GM23338 (cell line): ENCODE results near the gene FASN. TPM values are rescaled to one million over a fixed set of nuclear protein-coding genes. Genes with fewer than 3 reads are reported as not detected.

ENCODE experiments used
- ATAC-seq: fragments of 200-7000 bp; cut with Tn5 transposase; 3 replicates; pipeline ENCODE4 v1.9.1; 2020
- DNase-seq: peaks from one replicate; pipeline ENCODE4 v3.0.0-alpha.2; 2015; ENCODE audit warnings: low spot score
- H2AFZ ChIP-seq: fragments of 200-600 bp; sonication (generic); 2 replicates; pipeline ENCODE4 v1.8.0; 2016; ENCODE audit warnings: antibody characterized with exemption, mild to moderate bottlenecking, moderate library complexity
- H3F3A ChIP-seq: fragments of 200-600 bp; sonication (generic); replicated peaks from 2 replicates; pipeline ENCODE4 v1.8.0; 2017; ENCODE audit warnings: antibody characterized with exemption, mixed run types, low read depth
- H3K27ac ChIP-seq: fragments of 200-600 bp; sonication (generic); 2 replicates; pipeline ENCODE4 v1.6.1; 2016; ENCODE audit warnings: low read depth
- H3K27me3 ChIP-seq: fragments of 200-600 bp; sonication (generic); 2 replicates; pipeline ENCODE4 v1.8.0; 2016; ENCODE audit warnings: mild to moderate bottlenecking, mixed run types, moderate library complexity; ENCODE audit not compliant: insufficient read depth
- H3K36me3 ChIP-seq: fragments of 200-600 bp; sonication (generic); 2 replicates; pipeline ENCODE4 v1.8.0; 2016; ENCODE audit warnings: mild to moderate bottlenecking; ENCODE audit not compliant: insufficient read depth
- H3K4me1 ChIP-seq: fragments of 200-600 bp; sonication (generic); 2 replicates; pipeline ENCODE4 v1.8.0; 2016; ENCODE audit warnings: mild to moderate bottlenecking, moderate library complexity; ENCODE audit not compliant: insufficient read depth
- H3K4me2 ChIP-seq: fragments of 200-600 bp; sonication (generic); 2 replicates; pipeline ENCODE4 v1.7.1; 2017; ENCODE audit warnings: mixed run types
- H3K4me3 ChIP-seq: fragments of 200-600 bp; sonication (generic); 2 replicates; pipeline ENCODE4 v1.6.1; 2016; ENCODE audit warnings: mixed run types
- H3K79me2 ChIP-seq: fragments of 200-600 bp; sonication (generic); replicated peaks from 2 replicates; pipeline ENCODE4 v1.8.0; 2017; ENCODE audit warnings: mild to moderate bottlenecking; ENCODE audit not compliant: insufficient read depth
- H3K9me2 ChIP-seq: fragments of 200-600 bp; sonication (generic); 2 replicates; pipeline ENCODE4 v1.8.0; 2017; ENCODE audit not compliant: insufficient read depth
- H4K20me1 ChIP-seq: fragments of 200-600 bp; sonication (generic); replicated peaks from 2 replicates; pipeline ENCODE4 v1.8.0; 2017; ENCODE audit warnings: mild to moderate bottlenecking; ENCODE audit not compliant: insufficient read depth
- H3K27ac Mint-ChIP-seq: 2 replicates; pipeline ENCODE4 v1.8.0; 2020; ENCODE audit warnings: inconsistent platforms, mild to moderate bottlenecking, moderate library complexity, mixed read lengths
- H3K27me3 Mint-ChIP-seq: 3 replicates; pipeline ENCODE4 v1.8.0; 2022; ENCODE audit warnings: low read depth, mild to moderate bottlenecking, moderate library complexity, mixed read lengths, inconsistent platforms; ENCODE audit not compliant: insufficient read depth, poor library complexity
- H3K36me3 Mint-ChIP-seq: 3 replicates; pipeline ENCODE4 v1.8.0; 2021; ENCODE audit warnings: low read depth, mild to moderate bottlenecking, inconsistent platforms, moderate library complexity, mixed read lengths
- H3K4me1 Mint-ChIP-seq: 3 replicates; pipeline ENCODE4 v1.8.0; 2020; ENCODE audit warnings: mild to moderate bottlenecking, inconsistent platforms, mixed read lengths
- H3K4me3 Mint-ChIP-seq: 3 replicates; pipeline ENCODE4 v1.8.0; 2021; ENCODE audit warnings: moderate library complexity, mild to moderate bottlenecking, inconsistent platforms, mixed read lengths
- H3K9me3 Mint-ChIP-seq: 3 replicates; pipeline ENCODE4 v1.8.0; 2020; ENCODE audit warnings: moderate library complexity, mild to moderate bottlenecking, inconsistent platforms, mixed read lengths
- CREB1 ChIP-seq: fragments of 250-450 bp; sonication (Bioruptor Pico); IDR thresholded peaks from 2 replicates; pipeline ENCODE4 v1.5.0; 2020; ENCODE audit warnings: low read depth, mild to moderate bottlenecking, moderate library complexity
- ETS1 ChIP-seq: IDR thresholded peaks from 2 replicates; pipeline ENCODE4 v1.6.1; 2016; ENCODE audit warnings: antibody characterized with exemption
- EZH2 ChIP-seq: fragments of 200-600 bp; sonication (generic); IDR thresholded peaks from one replicate; pipeline ENCODE4 v1.8.0; 2017; ENCODE audit warnings: antibody characterized with exemption, mild to moderate bottlenecking, low read depth; ENCODE audit not compliant: unreplicated experiment
- EZH2phosphoT487 ChIP-seq: fragments of 200-600 bp; sonication (generic); IDR thresholded peaks from one replicate; pipeline ENCODE4 v1.8.1; 2018; ENCODE audit warnings: antibody characterized with exemption; ENCODE audit not compliant: unreplicated experiment
- JUNB ChIP-seq: IDR thresholded peaks from one replicate; pipeline ENCODE4 v1.6.1; 2016; ENCODE audit warnings: antibody characterized with exemption; ENCODE audit not compliant: unreplicated experiment
- NANOG ChIP-seq: IDR thresholded peaks from 2 replicates; pipeline ENCODE4 v1.6.1; 2016; ENCODE audit warnings: antibody characterized with exemption, borderline replicate concordance
- POLR2AphosphoS5 ChIP-seq: IDR thresholded peaks from 2 replicates; pipeline ENCODE4 v1.6.1; 2016; ENCODE audit warnings: antibody characterized with exemption, low read depth
- ZNF114 ChIP-seq: fragments of 250-450 bp; sonication (Bioruptor Pico); IDR thresholded peaks from 2 replicates; pipeline ENCODE4 v1.5.0; 2020; ENCODE audit warnings: mild to moderate bottlenecking, moderate library complexity
- ZNF331 ChIP-seq: fragments of 250-450 bp; sonication (Bioruptor Pico); IDR thresholded peaks from 2 replicates; pipeline ENCODE4 v1.5.0; 2020; ENCODE audit warnings: low read depth, mild to moderate bottlenecking, moderate library complexity
- polyA plus RNA-seq: library from polyadenylated mRNA; unstranded; fragments of >200 nt; fragmentation: Nextera tagmentation; extraction: Ambion mirVana; gene quantifications from 2 replicates; pipeline ENCODE4 v1.2.1, GENCODE V29; 2016
- total RNA-seq: library from RNA; depleted of rRNA; stranded (reverse); fragments of >200 nt; shearing (Covaris generic); gene quantifications from 2 replicates; pipeline ENCODE4 v1.2.3, GENCODE V29; 2014
- TF ChIP-seq, protein P1 (sequence below), 2 experiments: fragments of 200-600 bp in 1 of 2; sonication (generic) in 1 of 2; conservative IDR thresholded peaks; 2 replicates each; pipeline versions ENCODE4 v1.5.1 to v1.6.1; 2016 to 2017; ENCODE audit warnings: antibody characterized with exemption in 2 of 2, low read depth in 2 of 2, mild to moderate bottlenecking in 2 of 2, moderate library complexity in 1 of 2
- TF ChIP-seq, protein P2 (sequence below): fragments of 250-450 bp; sonication (Bioruptor Pico); IDR thresholded peaks from 2 replicates; pipeline ENCODE4 v1.5.0; 2020; ENCODE audit warnings: mild to moderate bottlenecking, moderate library complexity

The FASN gene
- total and polyA plus RNA-seq, 2 experiments from 2014 or later = 120 to 849 TPM

DNA sequence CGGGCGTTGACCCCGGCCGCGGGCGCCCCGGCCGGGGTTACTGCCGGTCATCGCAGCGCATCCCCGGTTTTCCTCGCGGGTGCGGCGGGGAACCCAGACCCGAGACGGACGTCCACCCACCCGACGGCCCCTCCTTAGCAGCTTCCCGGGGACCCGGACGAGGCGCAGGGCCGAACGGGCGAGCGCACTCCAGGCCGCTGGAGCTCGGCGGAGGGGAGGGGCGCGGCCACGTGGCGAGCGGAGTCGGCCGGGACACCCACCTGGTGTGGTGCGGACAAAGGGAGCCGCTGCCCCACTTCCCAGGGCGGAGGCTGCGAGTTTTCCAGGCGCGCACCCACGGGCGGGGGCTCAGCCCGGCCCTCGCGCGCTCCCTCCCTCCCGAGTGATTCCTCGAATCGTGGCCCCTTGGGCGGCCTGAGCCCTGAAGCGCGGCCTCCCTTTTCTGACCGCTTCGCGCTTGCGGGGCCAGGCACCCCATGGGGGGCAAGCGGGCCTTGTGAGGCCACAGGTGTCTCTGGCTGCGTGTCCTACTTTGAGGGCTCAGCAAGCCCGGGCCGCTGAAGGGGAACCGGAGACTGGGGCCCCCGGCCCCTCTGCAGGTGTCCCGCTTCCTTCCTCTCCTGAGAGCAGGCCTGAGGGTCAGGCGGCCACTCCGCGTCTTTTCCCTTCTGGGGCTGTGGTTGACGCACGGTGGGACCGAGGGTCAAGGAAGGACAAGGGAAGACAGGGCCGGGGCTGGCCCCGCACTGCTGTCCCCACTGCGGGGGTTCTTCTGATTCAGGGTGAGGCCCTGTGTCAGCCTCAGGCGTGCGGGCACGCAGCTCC is 1.1 kb upstream of the FASN start:
- Histone ChIP-seq H3K4me1 (peaks cover 40% of the 10 kb centered on the region), H4K20me1 (peaks cover 25% of the 10 kb centered on the region), H3K27me3 (no peaks in the 10 kb centered on the region), H3K79me2 (peaks cover 47% of the 10 kb centered on the region), H3K36me3 (0 out of 2 replicates have a peak, but pooled peaks cover 5% of the 10 kb centered on the region), H3K27ac (peak overlapping the region; percentile 81; the same call in 1 of the 2 replicates), H3F3A (0 out of 2 replicates have a peak, but pooled peaks cover 20% of the 10 kb centered on the region), H3K4me3 (peak overlapping the region; percentile 73), H3K4me2 (peak overlapping the region; percentile 88), H3K9me2 (no peaks in the 10 kb centered on the region), H2AFZ (no peak overlapping the region)
- H3K4me1 Mint-ChIP-seq = peaks cover 27% of the 10 kb centered on the region
- peak overlapping the region; percentile 95 for H3K27ac Mint-ChIP-seq
- H3K27me3 Mint-ChIP-seq = peaks cover 24% of the 10 kb centered on the region
- TF ChIP-seq NANOG = no peak
- peak; percentile 47 for TF ChIP-seq POLR2AphosphoS5
- H3K4me3 Mint-ChIP-seq = peak overlapping the region; percentile 76
- H3K9me3 Mint-ChIP-seq = no peaks in the 10 kb centered on the region
- H3K36me3 Mint-ChIP-seq = peaks cover 21% of the 10 kb centered on the region; the same call in 2 of the 3 replicates
- DNase-seq (peak; percentile 48), ATAC-seq (peak; percentile 7)

DNA sequence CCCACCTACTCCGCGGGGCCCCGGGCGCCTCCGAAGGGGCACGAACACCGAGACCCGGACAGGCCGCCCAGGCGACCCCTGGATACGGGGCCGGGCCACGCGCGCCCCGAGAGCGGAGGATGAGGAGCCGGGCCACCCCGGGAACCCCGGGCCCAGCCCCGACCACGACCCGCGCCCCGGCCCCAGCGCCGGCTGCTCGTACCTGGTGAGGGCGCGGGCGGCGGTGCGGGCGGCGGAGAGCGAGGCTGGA is 192 bp downstream of the FASN start:
- no peak for DNase-seq
- Histone ChIP-seq H3K4me3 (peak overlapping the region; percentile 88), H3K4me2 (peak overlapping the region; percentile 91), H3K9me2 (no peaks in the 10 kb centered on the region), H3F3A (0 out of 2 replicates have a peak, but pooled peaks cover 14% of the 10 kb centered on the region), H2AFZ (no peak overlapping the region), H3K79me2 (peaks cover 53% of the 10 kb centered on the region), H4K20me1 (peaks cover 26% of the 10 kb centered on the region), H3K36me3 (0 out of 2 replicates have a peak, but pooled peaks cover 5% of the 10 kb centered on the region), H3K4me1 (peaks cover 27% of the 10 kb centered on the region), H3K27ac (no peak overlapping the region), H3K27me3 (no peaks in the 10 kb centered on the region)
- H3K36me3 Mint-ChIP-seq = peaks cover 31% of the 10 kb centered on the region; the same call in 2 of the 3 replicates
- peak overlapping the region; percentile 69; the same call in 2 of the 3 replicates for H3K4me3 Mint-ChIP-seq
- ATAC-seq = no peak
- H3K27me3 Mint-ChIP-seq = peaks cover 16% of the 10 kb centered on the region
- H3K9me3 Mint-ChIP-seq = no peaks in the 10 kb centered on the region
- no peak overlapping the region for H3K27ac Mint-ChIP-seq
- H3K4me1 Mint-ChIP-seq = peaks cover 19% of the 10 kb centered on the region
- no peak for TF ChIP-seq ZNF331 (CRISPR knock-in tag)
- TF ChIP-seq EZH2 = no peak
- TF ChIP-seq ETS1 = no peak
- no peak for TF ChIP-seq NANOG
- no peak for TF ChIP-seq ZNF114 (CRISPR knock-in tag)
- no peak for TF ChIP-seq EZH2phosphoT487
- TF ChIP-seq CREB1 (CRISPR knock-in tag) = no peak
- no peak for TF ChIP-seq JUNB
- TF ChIP-seq, protein P1, sequence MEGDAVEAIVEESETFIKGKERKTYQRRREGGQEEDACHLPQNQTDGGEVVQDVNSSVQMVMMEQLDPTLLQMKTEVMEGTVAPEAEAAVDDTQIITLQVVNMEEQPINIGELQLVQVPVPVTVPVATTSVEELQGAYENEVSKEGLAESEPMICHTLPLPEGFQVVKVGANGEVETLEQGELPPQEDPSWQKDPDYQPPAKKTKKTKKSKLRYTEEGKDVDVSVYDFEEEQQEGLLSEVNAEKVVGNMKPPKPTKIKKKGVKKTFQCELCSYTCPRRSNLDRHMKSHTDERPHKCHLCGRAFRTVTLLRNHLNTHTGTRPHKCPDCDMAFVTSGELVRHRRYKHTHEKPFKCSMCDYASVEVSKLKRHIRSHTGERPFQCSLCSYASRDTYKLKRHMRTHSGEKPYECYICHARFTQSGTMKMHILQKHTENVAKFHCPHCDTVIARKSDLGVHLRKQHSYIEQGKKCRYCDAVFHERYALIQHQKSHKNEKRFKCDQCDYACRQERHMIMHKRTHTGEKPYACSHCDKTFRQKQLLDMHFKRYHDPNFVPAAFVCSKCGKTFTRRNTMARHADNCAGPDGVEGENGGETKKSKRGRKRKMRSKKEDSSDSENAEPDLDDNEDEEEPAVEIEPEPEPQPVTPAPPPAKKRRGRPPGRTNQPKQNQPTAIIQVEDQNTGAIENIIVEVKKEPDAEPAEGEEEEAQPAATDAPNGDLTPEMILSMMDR (conservative IDR thresholded peaks at IDR 0.05; ENCODE audit: low read depth in 2 of 2) = no peak
- TF ChIP-seq POLR2AphosphoS5 = no peak
- TF ChIP-seq, protein P2, sequence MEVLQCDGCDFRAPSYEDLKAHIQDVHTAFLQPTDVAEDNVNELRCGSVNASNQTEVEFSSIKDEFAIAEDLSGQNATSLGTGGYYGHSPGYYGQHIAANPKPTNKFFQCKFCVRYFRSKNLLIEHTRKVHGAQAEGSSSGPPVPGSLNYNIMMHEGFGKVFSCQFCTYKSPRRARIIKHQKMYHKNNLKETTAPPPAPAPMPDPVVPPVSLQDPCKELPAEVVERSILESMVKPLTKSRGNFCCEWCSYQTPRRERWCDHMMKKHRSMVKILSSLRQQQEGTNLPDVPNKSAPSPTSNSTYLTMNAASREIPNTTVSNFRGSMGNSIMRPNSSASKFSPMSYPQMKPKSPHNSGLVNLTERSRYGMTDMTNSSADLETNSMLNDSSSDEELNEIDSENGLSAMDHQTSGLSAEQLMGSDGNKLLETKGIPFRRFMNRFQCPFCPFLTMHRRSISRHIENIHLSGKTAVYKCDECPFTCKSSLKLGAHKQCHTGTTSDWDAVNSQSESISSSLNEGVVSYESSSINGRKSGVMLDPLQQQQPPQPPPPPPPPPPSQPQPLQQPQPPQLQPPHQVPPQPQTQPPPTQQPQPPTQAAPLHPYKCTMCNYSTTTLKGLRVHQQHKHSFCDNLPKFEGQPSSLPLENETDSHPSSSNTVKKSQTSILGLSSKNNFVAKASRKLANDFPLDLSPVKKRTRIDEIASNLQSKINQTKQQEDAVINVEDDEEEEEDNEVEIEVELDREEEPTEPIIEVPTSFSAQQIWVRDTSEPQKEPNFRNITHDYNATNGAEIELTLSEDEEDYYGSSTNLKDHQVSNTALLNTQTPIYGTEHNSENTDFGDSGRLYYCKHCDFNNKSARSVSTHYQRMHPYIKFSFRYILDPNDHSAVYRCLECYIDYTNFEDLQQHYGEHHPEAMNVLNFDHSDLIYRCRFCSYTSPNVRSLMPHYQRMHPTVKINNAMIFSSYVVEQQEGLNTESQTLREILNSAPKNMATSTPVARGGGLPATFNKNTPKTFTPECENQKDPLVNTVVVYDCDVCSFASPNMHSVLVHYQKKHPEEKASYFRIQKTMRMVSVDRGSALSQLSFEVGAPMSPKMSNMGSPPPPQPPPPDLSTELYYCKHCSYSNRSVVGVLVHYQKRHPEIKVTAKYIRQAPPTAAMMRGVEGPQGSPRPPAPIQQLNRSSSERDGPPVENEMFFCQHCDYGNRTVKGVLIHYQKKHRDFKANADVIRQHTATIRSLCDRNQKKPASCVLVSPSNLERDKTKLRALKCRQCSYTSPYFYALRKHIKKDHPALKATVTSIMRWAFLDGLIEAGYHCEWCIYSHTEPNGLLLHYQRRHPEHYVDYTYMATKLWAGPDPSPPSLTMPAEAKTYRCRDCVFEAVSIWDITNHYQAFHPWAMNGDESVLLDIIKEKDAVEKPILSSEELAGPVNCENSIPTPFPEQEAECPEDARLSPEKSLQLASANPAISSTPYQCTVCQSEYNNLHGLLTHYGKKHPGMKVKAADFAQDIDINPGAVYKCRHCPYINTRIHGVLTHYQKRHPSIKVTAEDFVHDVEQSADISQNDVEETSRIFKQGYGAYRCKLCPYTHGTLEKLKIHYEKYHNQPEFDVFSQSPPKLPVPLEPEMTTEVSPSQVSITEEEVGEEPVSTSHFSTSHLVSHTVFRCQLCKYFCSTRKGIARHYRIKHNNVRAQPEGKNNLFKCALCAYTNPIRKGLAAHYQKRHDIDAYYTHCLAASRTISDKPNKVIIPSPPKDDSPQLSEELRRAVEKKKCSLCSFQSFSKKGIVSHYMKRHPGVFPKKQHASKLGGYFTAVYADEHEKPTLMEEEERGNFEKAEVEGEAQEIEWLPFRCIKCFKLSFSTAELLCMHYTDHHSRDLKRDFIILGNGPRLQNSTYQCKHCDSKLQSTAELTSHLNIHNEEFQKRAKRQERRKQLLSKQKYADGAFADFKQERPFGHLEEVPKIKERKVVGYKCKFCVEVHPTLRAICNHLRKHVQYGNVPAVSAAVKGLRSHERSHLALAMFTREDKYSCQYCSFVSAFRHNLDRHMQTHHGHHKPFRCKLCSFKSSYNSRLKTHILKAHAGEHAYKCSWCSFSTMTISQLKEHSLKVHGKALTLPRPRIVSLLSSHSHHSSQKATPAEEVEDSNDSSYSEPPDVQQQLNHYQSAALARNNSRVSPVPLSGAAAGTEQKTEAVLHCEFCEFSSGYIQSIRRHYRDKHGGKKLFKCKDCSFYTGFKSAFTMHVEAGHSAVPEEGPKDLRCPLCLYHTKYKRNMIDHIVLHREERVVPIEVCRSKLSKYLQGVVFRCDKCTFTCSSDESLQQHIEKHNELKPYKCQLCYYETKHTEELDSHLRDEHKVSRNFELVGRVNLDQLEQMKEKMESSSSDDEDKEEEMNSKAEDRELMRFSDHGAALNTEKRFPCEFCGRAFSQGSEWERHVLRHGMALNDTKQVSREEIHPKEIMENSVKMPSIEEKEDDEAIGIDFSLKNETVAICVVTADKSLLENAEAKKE = no peak
